Activated naive CD4-positive, alpha-beta T cell treated with anti-CD3 and anti-CD28 coated beads, Interleukin-2, amount 50 U/mL, for 24 hours (primary cell): ENCODE data around the gene FGF21.
"Not testable (repeated sequence)": the region's sequence is repeated elsewhere in the genome, so short reads cannot be mapped to it uniquely, and the experiment has no call there.

Experiments used
- H3K27ac Mint-ChIP-seq: one replicate; pipeline ENCODE4 v1.8.0; 2021; ENCODE audit warnings: mild to moderate bottlenecking, mixed read lengths
- H3K27me3 Mint-ChIP-seq: one replicate; pipeline ENCODE4 v1.8.0; 2021; ENCODE audit warnings: mixed read lengths
- H3K36me3 Mint-ChIP-seq: one replicate; pipeline ENCODE4 v1.8.0; 2021; ENCODE audit warnings: mixed read lengths
- H3K4me1 Mint-ChIP-seq: one replicate; pipeline ENCODE4 v1.8.0; 2021; ENCODE audit warnings: mixed read lengths
- H3K4me3 Mint-ChIP-seq: one replicate; pipeline ENCODE4 v1.8.0; 2021; ENCODE audit warnings: mild to moderate bottlenecking, mixed read lengths
- H3K9me3 Mint-ChIP-seq: one replicate; pipeline ENCODE4 v1.8.0; 2021; ENCODE audit warnings: mixed read lengths

The FGF21 gene

GRCh38 chr19:48755084-48755641 lies at the start of gene FGF21:
TSS of gene FGF21 (plus strand) at chr19:48755524. CDS start at chr19:48756237, 713 bp downstream.
- peaks cover 18% of the 10 kb centered on the region for H3K4me1 Mint-ChIP-seq

GRCh38 chr19:48708471-48708870 lies 46.9 kb upstream of the FGF21 start:
- no peaks in the 10 kb centered on the region for H3K27me3 Mint-ChIP-seq
- H3K9me3 Mint-ChIP-seq = no peaks in the 10 kb centered on the region
- H3K4me1 Mint-ChIP-seq = peaks cover 6% of the 10 kb centered on the region
- peaks cover 3% of the 10 kb centered on the region for H3K36me3 Mint-ChIP-seq
- H3K27ac Mint-ChIP-seq = no peak overlapping the region
- H3K4me3 Mint-ChIP-seq = no peak overlapping the region

More at GRCh38 chr19:48755084-48755641, at the start of gene FGF21:
- Mint-ChIP-seq H3K36me3 (no peaks in the 10 kb centered on the region), H3K9me3 (no peaks in the 10 kb centered on the region), H3K4me3 (no peak within 1 kb of the TSS), H3K27me3 (peaks cover 14% of the 10 kb centered on the region), H3K27ac (no peak within 1 kb of the TSS)

GRCh38 chr19:48711106-48711662 lies 44.1 kb upstream of the FGF21 start:
- H3K4me3 Mint-ChIP-seq = peak overlapping the region; percentile 3
- H3K36me3 Mint-ChIP-seq = peaks cover 3% of the 10 kb centered on the region
- no peak overlapping the region for H3K27ac Mint-ChIP-seq
- no peaks in the 10 kb centered on the region for H3K27me3 Mint-ChIP-seq
- H3K9me3 Mint-ChIP-seq = no peaks in the 10 kb centered on the region
- H3K4me1 Mint-ChIP-seq = peaks cover 20% of the 10 kb centered on the region

GRCh38 chr19:48713041-48713863 lies 42.1 kb upstream of the FGF21 start:
- Mint-ChIP-seq H3K36me3 (peaks cover 1% of the 10 kb centered on the region), H3K27ac (no peak overlapping the region), H3K27me3 (no peaks in the 10 kb centered on the region), H3K9me3 (no peaks in the 10 kb centered on the region), H3K4me3 (peak overlapping the region; percentile 85), H3K4me1 (peaks cover 20% of the 10 kb centered on the region)

GRCh38 chr19:48713864-48714755 lies 41.2 kb upstream of the FGF21 start:
- Mint-ChIP-seq H3K4me1 (peaks cover 20% of the 10 kb centered on the region), H3K36me3 (peaks cover 1% of the 10 kb centered on the region), H3K27ac (peak overlapping the region; percentile 9), H3K27me3 (no peaks in the 10 kb centered on the region), H3K9me3 (no peaks in the 10 kb centered on the region), H3K4me3 (peak overlapping the region; percentile 85)

- Mint-ChIP-seq H3K36me3 (peaks cover 1% of the 10 kb centered on the region), H3K27ac (peak overlapping the region; percentile 46), H3K27me3 (no peaks in the 10 kb centered on the region), H3K9me3 (no peaks in the 10 kb centered on the region), H3K4me3 (peak overlapping the region; percentile 85), H3K4me1 (peaks cover 20% of the 10 kb centered on the region)
Observed at GRCh38 chr19:48714759-48715675, 40.3 kb upstream of the FGF21 start.

- H3K9me3 Mint-ChIP-seq = no peaks in the 10 kb centered on the region
- H3K36me3 Mint-ChIP-seq = peaks cover 1% of the 10 kb centered on the region
- peaks cover 24% of the 10 kb centered on the region for H3K4me1 Mint-ChIP-seq
- no peak overlapping the region for H3K27ac Mint-ChIP-seq
- H3K27me3 Mint-ChIP-seq = no peaks in the 10 kb centered on the region
- H3K4me3 Mint-ChIP-seq = no peak overlapping the region
Observed at GRCh38 chr19:48715681-48716171, 39.6 kb upstream of the FGF21 start.

GRCh38 chr19:48716562-48717291 lies 38.6 kb upstream of the FGF21 start:
- Mint-ChIP-seq H3K27me3 (no peaks in the 10 kb centered on the region), H3K4me3 (no peak overlapping the region), H3K36me3 (peaks cover 1% of the 10 kb centered on the region), H3K27ac (peak overlapping the region; percentile 69), H3K4me1 (peaks cover 31% of the 10 kb centered on the region), H3K9me3 (no peaks in the 10 kb centered on the region)

- H3K36me3 Mint-ChIP-seq, H3K4me3 Mint-ChIP-seq, H3K9me3 Mint-ChIP-seq, H3K27ac Mint-ChIP-seq, H3K27me3 Mint-ChIP-seq: not testable (repeated sequence)
- H3K4me1 Mint-ChIP-seq = peaks cover 27% of the 10 kb centered on the region
Observed at GRCh38 chr19:48718106-48718505, 37.2 kb upstream of the FGF21 start.

GRCh38 chr19:48718711-48719231 lies 36.6 kb upstream of the FGF21 start:
- Mint-ChIP-seq H3K36me3 (no peaks in the 10 kb centered on the region), H3K4me3 (no peak overlapping the region), H3K27me3 (no peaks in the 10 kb centered on the region), H3K27ac (no peak overlapping the region), H3K4me1 (peaks cover 23% of the 10 kb centered on the region), H3K9me3 (no peaks in the 10 kb centered on the region)

- Mint-ChIP-seq H3K36me3 (no peaks in the 10 kb centered on the region), H3K27me3 (no peaks in the 10 kb centered on the region), H3K4me1 (peaks cover 17% of the 10 kb centered on the region), H3K4me3 (peak within 1 kb of the TSS; percentile 89), H3K9me3 (no peaks in the 10 kb centered on the region), H3K27ac (peak within 1 kb of the TSS; percentile 78)
Observed at GRCh38 chr19:48719263-48720171, 35.8 kb upstream of the FGF21 start, which contains the start of gene MAMSTR. TSS of gene MAMSTR (minus strand) at chr19:48719725. CDS start at chr19:48719031, 694 bp downstream.

GRCh38 chr19:48720251-48720612 lies 35.1 kb upstream of the FGF21 start:
- peaks cover 19% of the 10 kb centered on the region for H3K4me1 Mint-ChIP-seq
- H3K27me3 Mint-ChIP-seq = no peaks in the 10 kb centered on the region
- peaks cover 7% of the 10 kb centered on the region for H3K9me3 Mint-ChIP-seq
- H3K27ac Mint-ChIP-seq = peak overlapping the region; percentile 78
- H3K4me3 Mint-ChIP-seq = peak overlapping the region; percentile 89
- H3K36me3 Mint-ChIP-seq = peaks cover 3% of the 10 kb centered on the region
